Activated CD8-positive, alpha-beta T cell treated with anti-CD3 and anti-CD28 coated beads for 36 hours (primary cell): ENCODE data around the gene AK9. TPM values are rescaled to one million over a fixed set of nuclear protein-coding genes. Genes with fewer than 3 reads are reported as not detected.

Source experiments
- ATAC-seq: fragments of 200-7000 bp; cut with Tn5 transposase; one replicate; pipeline ENCODE4 v1.10.0; 2021; ENCODE audit warnings: mild to moderate bottlenecking, moderate library complexity
- CTCF ChIA-PET: fragments of 350-600 bp; sonication (Branson Sonifier 250); formaldehyde crosslinking; loops from one replicate; lab custom pipeline; 2021; ENCODE audit warnings: antibody characterized with exemption; lab: Charles Lee
- POLR2A ChIA-PET: fragments of 350-600 bp; sonication (Branson Sonifier 250); formaldehyde crosslinking; loops from one replicate; lab custom pipeline; 2021; ENCODE audit warnings: antibody characterized with exemption; lab: Charles Lee
- DNase-seq: peaks from one replicate; pipeline ENCODE4 v3.0.0-alpha.2; 2020
- H3K27ac Mint-ChIP-seq: one replicate; pipeline ENCODE4 v1.8.0; 2021; ENCODE audit warnings: mild to moderate bottlenecking, mixed read lengths
- H3K27me3 Mint-ChIP-seq: one replicate; pipeline ENCODE4 v1.8.0; 2021; ENCODE audit warnings: mixed read lengths
- H3K36me3 Mint-ChIP-seq: one replicate; pipeline ENCODE4 v1.8.0; 2021; ENCODE audit warnings: low read depth, mixed read lengths
- H3K4me1 Mint-ChIP-seq: one replicate; pipeline ENCODE4 v1.8.0; 2021; ENCODE audit warnings: low read depth, mixed read lengths
- H3K4me3 Mint-ChIP-seq: one replicate; pipeline ENCODE4 v1.8.0; 2021; ENCODE audit warnings: mild to moderate bottlenecking, moderate library complexity, mixed read lengths
- H3K9me3 Mint-ChIP-seq: one replicate; pipeline ENCODE4 v1.8.0; 2021; ENCODE audit warnings: mixed read lengths
- CTCF ChIP-seq: fragments of 200-600 bp; IDR thresholded peaks from one replicate; pipeline ENCODE4 v1.8.0; 2022; ENCODE audit warnings: antibody characterized with exemption, mild to moderate bottlenecking
- intact Hi-C: fragments of 100-400 bp; cut with micrococcal nuclease; formaldehyde crosslinking; loops from one replicate; pipeline ENCODE4 v1.10.0; 2022
- total RNA-seq, 2 experiments: library from RNA; stranded (reverse); gene quantifications; one replicate each; pipeline ENCODE4 v1.2.3, GENCODE V29; 2021

AK9 gene
- total RNA-seq, 2 experiments from 2014 or later, result 3.0 to 3.5 TPM

GRCh38 chr6:109644131-109644530 is 46.9 kb downstream of the AK9 start:
- H3K27me3 Mint-ChIP-seq, result no peaks in the 10 kb centered on the region
- H3K4me3 Mint-ChIP-seq, result no peak overlapping the region
- H3K36me3 Mint-ChIP-seq, result peaks cover 26% of the 10 kb centered on the region
- H3K27ac Mint-ChIP-seq, result no peak overlapping the region
- intact Hi-C loops, result no loop called here
- H3K4me1 Mint-ChIP-seq, result no peaks in the 10 kb centered on the region
- H3K9me3 Mint-ChIP-seq, result peaks cover 4% of the 10 kb centered on the region
- CTCF ChIA-PET, result interaction anchor here (1.8 kb wide), 1 partner anchor 16 kb away, joined by 3 read pairs; no protein-coding TSS in a partner anchor
- DNase-seq (no peak), ATAC-seq (no peak)
- no peak for TF ChIP-seq CTCF
- POLR2A ChIA-PET, result no interaction called here

- no peak overlapping the region for H3K27ac Mint-ChIP-seq
- H3K4me1 Mint-ChIP-seq, result peaks cover 24% of the 10 kb centered on the region
- no peak overlapping the region for H3K4me3 Mint-ChIP-seq
- ChIA-PET CTCF (no interaction called here), POLR2A (no interaction called here)
- no peak for DNase-seq
- no peak for ATAC-seq
- no peaks in the 10 kb centered on the region for H3K27me3 Mint-ChIP-seq
- H3K9me3 Mint-ChIP-seq, result no peaks in the 10 kb centered on the region
- peaks cover 12% of the 10 kb centered on the region for H3K36me3 Mint-ChIP-seq
- no peak for TF ChIP-seq CTCF
- intact Hi-C loops, result no loop called here
These were observed 58.6 kb downstream of the AK9 start for GRCh38 chr6:109632405-109632804.

GRCh38 chr6:109631403-109631802 is 59.6 kb downstream of the AK9 start:
- no peak for DNase-seq
- Mint-ChIP-seq H3K9me3 (no peaks in the 10 kb centered on the region), H3K4me3 (no peak overlapping the region), H3K4me1 (peaks cover 24% of the 10 kb centered on the region), H3K27me3 (no peaks in the 10 kb centered on the region), H3K36me3 (peaks cover 12% of the 10 kb centered on the region), H3K27ac (no peak overlapping the region)
- intact Hi-C loops, result no loop called here
- TF ChIP-seq CTCF, result no peak
- ATAC-seq, result no peak
- POLR2A ChIA-PET, result no interaction called here
- CTCF ChIA-PET, result no interaction called here

- ChIA-PET CTCF (interaction anchor here (1.1 to 1.4 kb wide), 2 partner anchors 16 to 411 kb away, joined by 3 to 4 read pairs; no protein-coding TSS in a partner anchor), POLR2A (interaction anchor here (1.2 kb wide), 1 partner anchor 14 kb away, joined by 4 read pairs; no protein-coding TSS in a partner anchor)
- H3K4me1 Mint-ChIP-seq, result peaks cover 24% of the 10 kb centered on the region
- no peak overlapping the region for H3K4me3 Mint-ChIP-seq
- no peak for TF ChIP-seq CTCF
- H3K9me3 Mint-ChIP-seq, result peaks cover 6% of the 10 kb centered on the region
- no peaks in the 10 kb centered on the region for H3K27me3 Mint-ChIP-seq
- DNase-seq, result no peak
- H3K36me3 Mint-ChIP-seq, result peaks cover 19% of the 10 kb centered on the region
- peak; percentile 53 for ATAC-seq
- intact Hi-C loops, result no loop called here
- H3K27ac Mint-ChIP-seq, result peak overlapping the region; percentile 85
These were observed 62.6 kb downstream of the AK9 start for GRCh38 chr6:109628158-109629000.

- Mint-ChIP-seq H3K27ac (no peak overlapping the region), H3K9me3 (peaks cover 6% of the 10 kb centered on the region), H3K4me3 (no peak overlapping the region), H3K36me3 (peaks cover 9% of the 10 kb centered on the region), H3K4me1 (peaks cover 10% of the 10 kb centered on the region), H3K27me3 (no peaks in the 10 kb centered on the region)
- no peak for ATAC-seq
- CTCF ChIA-PET, result interaction anchor here (1.0 kb wide), 1 partner anchor 413 kb away, joined by 3 read pairs; no protein-coding TSS in a partner anchor
- POLR2A ChIA-PET, result interaction anchor here (0.6 kb wide), 1 partner anchor 1381 kb away, joined by 3 read pairs; no protein-coding TSS in a partner anchor
- TF ChIP-seq CTCF, result no peak
- DNase-seq, result no peak
- intact Hi-C loops, result no loop called here
These were observed 64.7 kb downstream of the AK9 start for GRCh38 chr6:109626311-109626710.
